ENCODE measurements around the gene ABITRAM.
"Not testable (repeated sequence)": the region's sequence is repeated elsewhere in the genome, so short reads cannot be mapped to it uniquely, and the experiment has no call there.

ABITRAM gene, protein sequence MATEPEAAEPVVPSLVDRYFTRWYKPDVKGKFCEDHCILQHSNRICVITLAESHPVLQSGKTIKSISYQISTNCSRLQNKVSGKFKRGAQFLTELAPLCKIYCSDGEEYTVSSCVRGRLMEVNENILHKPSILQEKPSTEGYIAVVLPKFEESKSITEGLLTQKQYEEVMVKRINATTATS

DNA sequence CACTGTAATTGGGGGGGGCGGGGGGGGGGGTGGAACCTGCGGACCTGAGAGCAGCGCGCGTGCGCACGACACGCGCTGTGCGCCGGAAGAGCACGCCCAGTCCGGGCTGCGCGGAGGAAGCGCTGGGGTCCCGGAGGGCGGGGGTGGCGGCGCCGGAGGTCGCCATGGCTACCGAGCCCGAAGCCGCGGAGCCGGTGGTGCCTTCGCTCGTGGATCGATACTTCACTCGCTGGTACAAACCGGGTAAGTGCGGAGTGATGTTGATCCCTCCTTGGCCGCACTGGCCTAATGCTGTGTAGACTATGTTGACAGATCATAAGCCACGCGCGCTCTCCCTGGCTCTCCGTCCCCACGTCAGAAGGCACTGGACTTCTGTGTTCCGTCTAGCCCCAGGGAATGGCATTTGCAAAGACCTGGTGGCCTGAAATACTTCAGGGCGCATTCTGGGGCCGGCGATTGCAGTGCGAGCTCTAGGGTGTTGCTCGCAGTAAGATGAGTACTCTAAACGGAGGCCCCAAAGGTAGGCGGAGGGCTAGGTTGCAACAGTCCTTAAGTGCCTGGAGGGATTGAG, at the start of gene ABITRAM:
ABITRAM (plus strand) TSS at position 78 of the 571 bp plus-strand sequence; CDS start at position 165, 87 bp downstream.
- peak; percentile 86 for DNase-seq

DNA sequence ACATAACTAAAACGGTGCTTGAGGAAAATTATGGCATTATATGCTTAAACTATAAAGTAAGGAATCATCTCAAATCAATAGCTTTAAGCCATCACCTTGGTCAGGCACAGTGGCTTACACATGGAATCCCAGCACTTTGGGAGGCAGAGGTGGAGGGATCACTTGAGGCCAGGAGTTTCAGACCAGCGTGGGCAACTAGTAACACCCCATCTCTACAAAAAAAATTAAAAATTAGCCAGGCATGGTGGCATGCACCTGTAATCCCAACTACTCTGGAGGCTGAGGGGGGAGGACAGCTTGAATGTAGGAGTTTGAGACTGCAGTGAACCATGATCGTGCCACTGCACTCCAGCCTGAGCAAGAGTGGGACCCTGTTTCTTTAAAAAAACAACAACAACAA, 49.5 kb upstream of the ABITRAM start:
- no peak for DNase-seq

DNA sequence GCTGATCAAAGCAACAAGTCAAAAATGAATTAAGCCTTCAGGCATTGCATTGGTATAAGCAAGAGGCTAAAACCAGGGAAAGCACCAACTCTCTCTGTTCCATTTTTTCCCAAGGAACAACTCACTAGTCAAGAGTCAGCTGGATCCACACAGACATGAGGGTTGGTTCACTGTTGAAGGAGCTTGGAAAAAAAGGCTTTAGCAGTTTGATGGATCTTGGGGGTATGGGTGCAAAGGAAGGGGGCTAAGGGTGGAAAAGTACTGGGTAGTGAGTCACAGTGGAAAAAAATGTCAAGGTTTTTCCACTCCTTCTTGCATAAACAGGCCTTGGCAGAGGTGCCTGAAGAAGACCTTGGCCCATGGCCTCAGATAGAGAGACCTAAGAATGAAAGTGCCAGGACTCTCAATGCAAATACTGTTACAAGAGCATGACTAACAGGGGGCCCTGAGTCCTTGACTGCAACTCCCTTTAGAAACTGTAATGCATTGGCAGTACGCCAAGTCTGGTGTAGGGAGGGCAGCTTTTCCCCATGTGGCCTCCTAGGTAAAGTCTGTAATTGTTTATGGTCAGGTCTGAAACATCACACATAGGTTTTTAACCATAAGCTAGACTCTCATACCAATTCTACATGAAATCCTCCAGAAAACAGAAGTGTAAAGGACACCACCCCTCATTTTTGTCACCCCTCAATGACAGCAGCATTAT, 48.4 kb upstream of the ABITRAM start:
- DNase-seq: no peak

DNA sequence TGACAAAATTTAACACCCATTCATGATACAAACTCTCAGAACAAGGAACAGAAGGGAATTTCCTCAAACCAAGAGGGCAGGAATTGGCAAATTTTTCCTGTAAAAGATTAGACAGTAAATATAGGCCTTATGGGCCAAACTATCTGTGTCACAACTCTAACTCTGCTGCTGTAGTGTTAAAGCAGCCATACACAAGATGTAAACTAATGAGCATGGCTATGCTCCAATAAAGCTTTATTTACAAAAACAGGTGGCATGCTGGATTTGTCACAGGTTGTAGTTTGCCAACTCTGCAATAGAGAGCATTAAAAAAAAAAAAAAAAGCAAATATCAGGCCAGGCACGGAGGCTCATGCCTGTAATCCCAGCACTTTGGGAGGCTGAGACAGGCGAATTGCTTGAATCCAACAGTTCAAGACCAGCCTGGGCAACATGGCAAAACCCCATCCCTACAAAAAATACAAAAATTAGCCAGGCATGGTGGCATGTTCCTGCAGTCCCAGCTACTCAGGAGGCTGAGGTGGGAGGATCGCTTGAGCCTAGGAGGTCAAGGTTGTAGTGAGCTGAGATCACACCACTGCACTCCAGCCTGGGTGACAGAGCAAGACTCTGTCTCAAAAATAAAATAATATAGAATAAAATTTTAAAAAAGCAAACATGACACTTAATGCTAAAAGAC, 47.5 kb upstream of the ABITRAM start:
- not testable (repeated sequence) for DNase-seq

DNA sequence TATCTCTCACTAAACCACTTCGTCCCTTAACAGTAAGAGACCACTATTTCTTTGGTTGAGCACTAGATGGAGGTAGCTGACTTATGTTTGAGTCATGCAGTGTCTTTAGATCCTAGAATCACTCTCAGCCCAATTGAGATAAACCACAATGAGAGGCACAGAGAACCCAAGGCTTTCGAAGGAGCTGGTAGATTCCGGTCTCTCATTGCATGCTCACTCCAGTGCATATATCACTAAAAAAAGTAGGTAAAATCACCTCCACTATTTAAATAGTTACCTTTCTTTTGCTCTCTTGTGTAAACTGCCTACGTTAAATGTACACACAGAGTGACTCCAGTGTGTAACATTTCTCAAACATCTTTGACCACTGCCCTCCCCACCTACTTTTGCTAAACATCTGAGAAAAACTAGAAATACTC, 44.5 kb upstream of the ABITRAM start:
- no peak for DNase-seq

DNA sequence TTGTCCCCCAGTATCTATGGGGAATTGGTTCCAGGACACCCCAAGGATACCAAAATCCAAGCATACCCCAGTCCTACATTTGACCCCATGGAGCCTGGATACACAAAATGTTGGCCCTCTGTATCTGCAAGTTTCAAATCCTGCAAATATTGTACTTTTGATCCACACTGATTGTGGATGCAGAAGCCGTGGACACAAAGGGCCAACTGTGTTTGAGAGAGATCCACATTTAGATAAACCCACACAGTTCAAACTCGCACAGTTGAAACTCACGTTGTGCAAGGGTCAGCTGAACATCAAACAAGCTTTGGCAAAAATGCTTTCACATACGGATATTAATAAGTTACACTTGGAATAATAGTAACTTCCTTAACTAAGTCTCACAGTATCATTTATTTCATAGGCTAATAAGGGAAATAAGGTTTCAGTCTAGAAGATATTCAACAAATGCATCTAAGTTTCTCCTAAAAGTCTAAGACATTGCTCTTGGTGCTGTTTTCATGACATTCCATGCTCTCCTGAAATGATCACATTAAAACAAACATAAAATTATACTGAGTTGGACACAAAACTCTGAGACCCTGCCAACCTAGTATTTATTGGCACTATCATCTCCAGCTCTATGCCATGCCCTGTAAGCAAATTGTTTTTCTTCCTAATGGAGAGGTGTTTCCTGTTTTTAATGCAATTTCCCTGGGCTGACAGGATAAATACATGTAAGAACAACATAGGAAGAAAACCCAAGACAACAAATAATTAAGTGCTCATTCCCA, 39.8 kb upstream of the ABITRAM start:
- no peak for DNase-seq

DNA sequence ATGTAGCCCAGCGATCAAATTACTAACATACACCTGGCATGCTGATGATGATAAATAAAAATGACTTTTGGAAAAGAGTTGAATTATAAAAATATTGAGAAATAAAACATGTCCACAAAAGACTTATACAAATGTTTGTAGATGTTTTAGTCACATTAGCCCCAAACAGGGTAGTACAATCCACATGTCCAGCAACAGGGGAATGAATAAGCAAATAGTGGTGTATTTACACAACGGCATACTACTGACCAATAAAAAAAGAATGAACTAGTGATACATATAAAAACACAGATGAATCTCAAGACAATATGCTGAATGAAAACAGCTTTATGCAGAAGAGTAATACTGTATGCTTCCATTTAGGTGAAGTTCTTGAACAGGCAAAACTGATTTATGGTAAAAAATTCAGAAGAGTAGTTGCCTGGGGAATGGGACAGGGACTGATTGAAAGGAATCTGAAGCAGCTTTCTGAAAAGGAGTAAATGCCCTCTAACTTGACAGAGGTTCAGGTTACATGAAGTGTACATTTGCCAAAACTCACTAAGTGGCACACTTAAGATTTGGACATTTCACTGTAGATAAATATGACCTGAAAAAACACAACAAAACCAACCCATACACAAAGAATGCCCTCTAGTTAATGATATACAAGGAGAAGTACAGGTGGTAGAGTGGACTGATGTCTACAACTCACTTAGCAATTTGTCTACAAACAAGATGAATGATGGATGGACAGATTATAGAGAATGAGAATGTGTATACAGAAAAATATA, 36.7 kb upstream of the ABITRAM start:
- DNase-seq: no peak

DNA sequence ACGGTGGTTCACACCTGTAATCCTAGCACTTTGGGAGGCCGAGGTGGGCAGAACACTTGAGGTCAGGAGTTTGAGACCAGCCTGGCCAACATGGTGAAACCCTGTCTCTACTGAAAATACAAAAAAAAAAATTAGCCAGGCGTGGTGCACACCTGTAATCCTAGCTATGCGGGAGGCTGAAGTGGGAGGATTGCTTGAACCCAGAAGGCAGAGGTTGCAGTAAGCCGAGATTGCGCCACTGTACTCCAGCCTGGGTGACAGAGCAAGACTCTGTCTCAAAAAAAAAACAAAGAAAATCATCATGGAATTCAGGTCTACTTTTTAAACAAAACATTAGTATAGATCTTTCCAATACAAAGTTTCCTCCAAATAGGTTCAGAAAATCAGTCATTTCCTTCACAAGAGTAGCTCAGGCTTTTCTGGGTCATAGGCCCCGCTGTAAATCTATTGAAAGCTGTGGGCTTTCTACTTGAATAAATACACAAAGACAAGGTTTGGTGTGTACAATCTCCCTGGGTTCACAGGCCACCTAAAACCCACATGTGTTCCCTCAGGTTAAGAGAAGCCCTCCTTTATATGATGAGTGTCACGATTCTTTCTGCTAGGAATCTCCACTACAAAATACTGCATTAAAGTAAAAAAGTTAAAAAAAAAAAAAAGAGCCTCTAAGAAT, 35.0 kb upstream of the ABITRAM start:
- DNase-seq: not testable (repeated sequence)

DNA sequence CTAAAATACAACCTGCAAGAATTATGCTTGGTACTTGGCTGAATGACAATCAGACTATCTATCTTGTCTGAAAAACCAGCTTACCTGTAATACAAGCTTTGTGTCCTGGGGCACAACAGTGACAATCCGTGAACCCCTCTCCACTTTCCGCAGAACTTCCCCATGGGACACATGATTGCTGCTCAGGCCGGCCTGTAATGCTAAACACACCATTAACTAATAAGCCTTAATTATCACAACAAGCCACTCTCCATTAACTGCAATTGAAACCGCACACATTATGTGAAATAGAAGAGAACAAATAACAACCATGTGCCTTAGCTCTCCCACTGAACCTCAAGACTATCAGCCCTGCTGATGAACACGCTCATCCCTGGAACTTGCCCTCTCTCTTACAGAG, 34.0 kb upstream of the ABITRAM start:
- no peak for DNase-seq

DNA sequence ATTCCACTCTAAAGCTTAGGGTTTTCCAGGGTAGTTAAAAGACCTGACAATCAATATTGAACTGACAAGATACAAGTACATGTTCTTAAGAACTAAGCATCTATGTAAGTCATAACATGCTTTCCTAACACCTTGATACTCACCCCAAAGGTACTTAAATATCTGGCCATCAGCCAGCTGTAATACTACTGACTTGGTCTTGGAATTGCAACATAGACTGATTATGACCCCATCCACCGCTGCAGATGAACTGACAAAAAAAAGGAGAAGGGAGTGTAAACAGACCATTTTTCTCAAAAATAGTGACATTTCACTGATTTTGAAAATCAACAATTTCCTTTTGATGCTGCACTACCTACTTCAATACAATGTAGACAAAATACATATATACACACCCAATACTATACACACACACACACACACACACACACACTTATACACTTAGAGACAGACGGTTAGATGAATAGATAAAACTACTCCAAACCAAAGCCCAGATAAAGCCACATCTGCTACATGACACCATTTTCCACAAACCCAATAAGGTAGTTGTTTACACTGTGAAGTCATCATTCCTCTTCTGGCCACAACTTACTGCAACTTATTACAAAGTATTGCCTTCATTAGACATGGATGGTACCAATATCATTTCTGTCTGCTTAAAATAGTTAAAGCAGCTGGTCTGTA, 30.6 kb upstream of the ABITRAM start:
- DNase-seq: no peak

DNA sequence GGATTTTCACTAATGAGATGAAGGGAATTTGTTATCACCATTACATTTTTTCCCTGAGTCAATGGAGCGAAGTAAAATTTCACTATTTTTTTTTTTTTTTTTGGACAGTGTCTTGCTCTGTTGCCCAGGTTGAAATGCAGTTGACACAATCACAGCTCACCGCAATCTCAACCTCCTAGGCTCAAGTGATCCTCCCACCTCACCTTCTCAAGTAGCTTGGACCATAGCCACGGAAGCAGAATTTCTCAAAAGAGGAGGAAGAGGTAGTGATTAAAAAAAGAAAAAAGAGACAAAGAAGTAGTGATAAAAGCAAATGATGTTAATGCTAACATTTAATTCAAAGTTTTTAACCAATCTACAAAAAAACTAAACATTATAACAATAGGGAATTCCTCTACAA, 30.0 kb upstream of the ABITRAM start:
- no peak for DNase-seq

DNA sequence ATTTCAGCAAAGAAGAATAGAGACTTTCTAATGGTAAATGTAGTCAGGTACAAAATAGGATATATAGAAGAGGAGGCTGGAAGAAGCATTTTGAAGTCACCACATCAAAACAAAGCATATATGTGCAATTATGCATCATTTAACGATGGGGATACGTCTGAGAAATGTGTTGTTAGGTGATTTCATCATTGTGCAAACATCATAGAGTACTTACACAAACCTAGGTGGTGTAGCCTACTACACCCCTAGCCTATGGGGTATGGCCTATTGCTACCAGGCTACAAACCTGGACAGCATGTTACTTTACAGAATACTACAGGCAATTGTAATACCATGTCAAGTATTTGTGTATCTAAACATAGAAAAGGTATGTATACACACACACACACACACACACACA, 28.7 kb upstream of the ABITRAM start:
- no peak for DNase-seq

DNA sequence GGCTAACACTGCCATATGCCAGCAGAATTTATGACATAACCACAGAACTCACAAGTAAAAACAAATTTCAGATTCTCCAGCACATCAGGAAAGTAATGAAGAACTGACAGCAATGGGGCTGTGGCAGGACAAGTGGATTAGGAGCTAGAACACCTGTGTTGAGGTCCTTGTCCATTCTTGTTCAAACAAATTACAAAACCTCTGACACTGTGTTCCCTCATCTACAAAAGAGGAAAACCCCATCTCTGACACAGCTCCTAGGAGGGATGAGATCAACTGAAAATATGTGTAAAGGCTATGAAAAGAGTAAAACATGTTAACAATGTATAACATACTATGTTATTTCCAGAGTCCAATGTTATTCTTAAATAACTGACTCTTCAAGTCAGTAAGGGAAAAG, 23.8 kb upstream of the ABITRAM start:
- DNase-seq: no peak

DNA sequence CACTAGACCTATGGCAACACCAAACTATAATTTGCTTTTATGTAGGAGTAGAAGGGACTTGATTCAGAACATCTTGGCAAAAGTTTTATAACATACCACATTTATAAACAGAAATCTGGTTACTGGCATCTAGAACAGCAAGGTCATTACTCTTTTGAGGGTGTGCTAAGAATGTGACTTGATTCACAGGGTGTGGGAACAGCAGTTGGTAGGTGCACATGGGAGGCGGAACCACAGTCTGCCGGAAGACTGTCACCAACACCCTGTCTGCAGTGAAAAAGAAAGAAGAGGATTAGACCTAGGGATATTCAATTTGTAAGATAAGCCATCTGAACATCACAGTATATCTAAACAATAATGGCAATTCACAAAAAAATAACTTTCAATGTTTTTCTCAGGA, 23.3 kb upstream of the ABITRAM start:
- DNase-seq: no peak

DNA sequence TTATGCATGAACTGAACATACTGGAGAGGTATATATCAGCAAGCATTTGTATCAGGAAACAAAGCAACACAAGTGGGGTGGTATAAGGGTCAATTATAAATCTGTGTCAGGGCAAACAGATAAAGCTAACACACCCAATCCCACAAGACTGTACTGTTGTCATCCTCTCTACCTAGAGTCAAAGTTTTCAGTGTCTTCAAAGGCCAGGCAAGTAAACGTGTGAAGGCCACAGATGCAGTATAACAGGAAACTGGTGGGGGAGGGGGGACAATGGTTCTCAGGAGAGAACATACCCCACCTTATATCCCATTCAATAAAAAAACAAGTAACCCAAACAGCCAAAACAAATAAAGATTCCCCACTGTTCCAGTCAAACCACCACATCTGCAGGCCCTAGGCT, 22.4 kb upstream of the ABITRAM start:
- DNase-seq: no peak

DNA sequence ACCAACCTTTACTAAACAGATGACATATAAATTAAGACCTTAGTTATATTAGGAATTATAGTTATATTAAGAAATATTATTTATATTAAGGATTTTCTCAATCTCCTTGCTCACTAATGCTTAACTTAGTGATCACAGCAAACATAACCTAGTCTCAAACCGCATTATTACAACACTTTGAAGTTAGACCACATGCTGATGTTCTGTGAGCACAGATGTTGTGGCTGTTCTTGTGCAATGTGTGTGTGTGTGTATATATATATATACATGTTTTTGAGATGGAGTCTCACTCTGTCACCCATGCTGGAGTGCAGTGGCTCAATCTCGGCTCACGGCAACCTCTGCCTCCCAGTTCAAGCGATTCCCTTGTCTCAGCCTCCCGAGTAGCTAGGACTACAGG, 20.8 kb upstream of the ABITRAM start:
- no peak for DNase-seq

DNA sequence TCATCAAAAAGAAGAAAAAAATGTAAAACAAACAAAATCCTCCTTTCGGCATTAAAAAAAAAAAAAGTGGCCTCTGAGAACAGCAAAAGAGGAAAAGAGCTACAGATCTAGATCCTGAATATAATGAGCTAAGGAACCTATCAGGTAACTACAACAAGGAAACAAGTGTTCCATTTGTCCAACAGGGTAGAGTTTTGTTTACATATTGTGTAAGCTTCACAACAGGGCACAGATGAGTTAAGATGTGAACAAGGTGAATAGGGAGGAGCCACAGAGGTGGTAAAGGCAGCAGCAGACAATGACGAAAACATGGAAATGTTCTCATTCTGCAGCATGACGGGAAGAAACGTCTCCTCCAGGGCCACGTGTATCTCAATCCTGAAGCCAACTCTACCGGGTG, 14.7 kb upstream of the ABITRAM start:
- no peak for DNase-seq

DNA sequence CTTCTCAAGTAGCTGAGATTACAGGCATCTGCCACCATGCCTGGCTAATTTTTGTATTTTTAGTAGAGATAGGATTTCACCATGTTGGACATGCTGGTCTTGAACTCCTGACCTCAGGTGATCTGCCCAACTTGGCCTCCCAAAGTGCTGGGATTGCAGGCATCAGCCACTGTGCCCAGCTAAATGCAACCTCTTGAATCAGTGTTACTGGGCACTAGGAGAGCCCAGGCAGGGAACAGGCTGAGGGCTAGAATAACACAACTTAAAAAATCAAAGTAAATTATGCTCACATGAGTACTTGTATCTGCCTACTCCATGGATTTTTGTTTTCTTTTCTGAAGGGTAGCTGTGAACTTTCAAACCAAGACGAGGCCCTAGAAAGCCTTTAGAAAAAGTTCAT, 13.8 kb upstream of the ABITRAM start:
- DNase-seq: not testable (repeated sequence)

DNA sequence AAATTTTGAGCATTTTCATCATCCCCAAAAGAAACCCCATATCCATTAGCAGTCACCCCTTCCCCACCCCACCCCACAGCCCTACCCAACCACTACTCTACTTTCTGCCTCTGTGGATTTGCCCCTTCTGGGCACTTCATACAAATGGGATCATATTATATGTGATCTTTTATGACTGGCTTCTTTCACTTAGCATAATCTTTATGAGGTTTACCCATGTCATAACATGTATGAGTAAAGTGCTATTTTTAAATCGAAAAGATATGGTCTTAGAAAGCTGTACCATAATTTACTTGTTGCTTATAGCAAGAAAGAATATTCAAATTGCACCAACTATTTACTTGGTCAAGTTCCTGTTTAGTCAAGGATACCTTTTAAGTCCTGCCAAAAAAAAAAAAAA, 13.0 kb upstream of the ABITRAM start:
- no peak for DNase-seq

DNA sequence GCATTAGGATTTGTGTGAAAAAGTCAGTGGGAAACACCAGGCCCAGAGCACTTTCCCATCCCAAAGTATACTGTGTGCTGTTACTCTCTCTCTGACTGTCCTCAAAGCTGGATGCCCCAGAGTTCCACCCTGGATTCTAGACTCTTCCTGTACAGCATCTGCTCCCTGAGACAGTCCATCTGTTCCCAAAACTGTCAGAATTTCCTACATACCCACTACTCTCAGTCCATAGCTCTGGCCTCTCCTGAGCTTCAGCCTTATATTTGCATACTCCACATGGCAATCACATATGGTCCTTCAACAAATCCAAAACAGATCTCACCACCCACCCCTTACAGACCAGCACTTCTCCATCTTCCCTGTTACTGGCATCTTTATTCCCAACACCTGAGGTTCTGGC, 9.7 kb upstream of the ABITRAM start:
- no peak for DNase-seq

DNA sequence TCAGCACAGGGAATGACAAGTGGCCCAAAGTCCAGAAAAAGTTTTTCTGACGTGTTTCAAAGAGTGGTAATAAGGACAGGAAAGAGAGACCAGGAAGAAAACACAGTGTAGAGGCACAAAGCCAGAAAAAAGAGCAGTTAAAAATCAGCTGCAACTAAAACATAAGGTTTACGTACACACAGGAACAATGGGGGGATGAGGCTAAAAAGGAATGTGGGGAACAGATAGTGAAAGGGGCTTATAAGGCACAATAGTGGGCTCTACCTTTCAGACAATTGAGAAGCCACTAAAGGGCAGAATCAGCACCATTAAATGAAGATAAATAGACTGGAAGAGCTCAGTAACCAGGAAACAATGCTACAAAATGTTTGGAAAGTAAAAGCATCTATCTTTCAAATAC, 5.8 kb upstream of the ABITRAM start:
- DNase-seq: no peak

All from CD4-positive, alpha-beta T cell treated with Interleukin-15 for 1 hour (primary cell).